H1 (cell line): ENCODE data around the gene FARS2.

Source experiments
- ATF2 ChIP-seq: IDR thresholded peaks from 2 replicates; pipeline ENCODE4 v1.6.1; 2012; ENCODE audit warnings: low read length, inconsistent platforms
- CHD2 ChIP-seq: IDR thresholded peaks from 2 replicates; pipeline ENCODE4 v1.6.1; 2012; ENCODE audit warnings: low read length, improper control_type of control experiment
- CREB1 ChIP-seq: IDR thresholded peaks from 2 replicates; pipeline ENCODE4 v1.6.1; 2012; ENCODE audit warnings: inconsistent platforms
- CTCF ChIP-seq, 3 experiments: IDR thresholded peaks; 1 replicate in 2 of 3; 2 replicates in 1 of 3; pipeline versions ENCODE4 v1.5.1 to v1.6.1; 2011; ENCODE audit warnings: low read length in 3 of 3, mild to moderate bottlenecking in 3 of 3, inconsistent platforms in 2 of 3, low read depth in 1 of 3, moderate library complexity in 1 of 3; ENCODE audit not compliant: insufficient read depth in 1 of 3; ENCODE audit errors: control extremely low read depth in 1 of 3
- EGR1 ChIP-seq: IDR thresholded peaks from 2 replicates; pipeline ENCODE4 v1.6.1; 2011; ENCODE audit warnings: low read depth, low read length, borderline replicate concordance
- EP300 ChIP-seq, 2 experiments: IDR thresholded peaks; 1 replicate in 1 of 2; 2 replicates in 1 of 2; pipeline ENCODE4 v1.6.1; 2011 to 2012; ENCODE audit warnings: low read depth in 2 of 2, low read length in 2 of 2, mild to moderate bottlenecking in 2 of 2, borderline replicate concordance in 1 of 2, inconsistent platforms in 1 of 2, moderate library complexity in 1 of 2
- EZH2 ChIP-seq: fragments of 200-600 bp; sonication (generic); IDR thresholded peaks from 2 replicates; pipeline ENCODE4 v1.7.1; 2012; ENCODE audit warnings: low read depth, mild to moderate bottlenecking, moderate library complexity, low read length, inconsistent platforms; ENCODE audit not compliant: severe bottlenecking
- JUN ChIP-seq: IDR thresholded peaks from 2 replicates; pipeline ENCODE4 v1.6.1; 2011; ENCODE audit warnings: low read depth, mild to moderate bottlenecking, improper control_type of control experiment, low read length
- NANOG ChIP-seq: IDR thresholded peaks from 2 replicates; pipeline ENCODE4 v1.6.1; 2011; ENCODE audit warnings: low read length, low read depth, mild to moderate bottlenecking, inconsistent platforms; ENCODE audit not compliant: insufficient read depth, poor library complexity, severe bottlenecking
- PHF8 ChIP-seq: fragments of 200-600 bp; sonication (generic); conservative IDR thresholded peaks from 2 replicates; pipeline ENCODE4 v1.7.1; 2012; ENCODE audit warnings: low read depth, mild to moderate bottlenecking, inconsistent platforms, low read length, moderate library complexity
- POLR2A ChIP-seq, 2 experiments: IDR thresholded peaks; 1 replicate in 1 of 2; 2 replicates in 1 of 2; pipeline ENCODE4 v1.6.1; 2011; ENCODE audit warnings: low read depth in 2 of 2, low read length in 2 of 2, mild to moderate bottlenecking in 2 of 2; ENCODE audit errors: control extremely low read depth in 1 of 2
- SP1 ChIP-seq: IDR thresholded peaks from 2 replicates; pipeline ENCODE4 v1.6.1; 2011; ENCODE audit warnings: low read depth, low read length
- SP2 ChIP-seq: IDR thresholded peaks from 2 replicates; pipeline ENCODE4 v1.6.1; 2012; ENCODE audit warnings: mild to moderate bottlenecking, low read length, inconsistent platforms

- TF ChIP-seq SP2 = no peak
- no peak for TF ChIP-seq EP300 (IDR thresholded peaks at IDR 0.05; ENCODE audit: borderline replicate concordance in 1 of 2, low read depth in 2 of 2, low read length in 2 of 2)
- TF ChIP-seq PHF8 = no peak
- no peak for TF ChIP-seq EGR1
- no peak for TF ChIP-seq EZH2
- no peak for TF ChIP-seq CTCF (IDR thresholded peaks at IDR 0.05; ENCODE audit: control extremely low read depth in 1 of 3, insufficient read depth in 1 of 3, low read depth in 1 of 3, low read length in 3 of 3)
- TF ChIP-seq POLR2A (IDR thresholded peaks at IDR 0.05; ENCODE audit: control extremely low read depth in 1 of 2, low read depth in 2 of 2, low read length in 2 of 2) = no peak
- TF ChIP-seq JUN = no peak
- no peak for TF ChIP-seq NANOG
- TF ChIP-seq ATF2 = no peak
- TF ChIP-seq CREB1 = no peak
- no peak for TF ChIP-seq SP1
- no peak for TF ChIP-seq CHD2
These were observed 245.3 kb downstream of the FARS2 start for GRCh38 chr6:5506597-5506996.
